DOHH2 (cell line): ENCODE data around the gene CNTNAP2.

Source experiments
- H3F3A ChIP-seq: fragments of 200-600 bp; sonication (generic), shearing (Covaris generic); 2 replicates; pipeline ENCODE4 v1.6.0; 2016; ENCODE audit warnings: antibody characterized with exemption, mild to moderate bottlenecking; ENCODE audit not compliant: control insufficient read depth, insufficient read depth
- H3K27ac ChIP-seq: fragments of 200-600 bp; sonication (generic); 2 replicates; pipeline ENCODE4 v1.5.1; 2014; ENCODE audit warnings: low read depth, mild to moderate bottlenecking, low read length, moderate library complexity
- H3K27me3 ChIP-seq: fragments of 200-600 bp; sonication (generic); 2 replicates; pipeline ENCODE4 v1.6.1; 2014; ENCODE audit warnings: mild to moderate bottlenecking, low read length, mixed read lengths; ENCODE audit not compliant: control insufficient read depth
- H3K36me3 ChIP-seq: fragments of 200-600 bp; sonication (generic); 2 replicates; pipeline ENCODE4 v1.6.1; 2014; ENCODE audit warnings: mild to moderate bottlenecking, low read length, moderate library complexity, mixed read lengths; ENCODE audit not compliant: control insufficient read depth
- H3K4me1 ChIP-seq: fragments of 200-600 bp; sonication (generic); 2 replicates; pipeline ENCODE4 v1.6.1; 2014; ENCODE audit warnings: mild to moderate bottlenecking, low read length, mixed read lengths; ENCODE audit not compliant: control insufficient read depth
- H3K4me2 ChIP-seq: fragments of 200-600 bp; sonication (generic); 2 replicates; pipeline ENCODE4 v1.6.0; 2014; ENCODE audit warnings: mild to moderate bottlenecking, low read length, moderate library complexity
- H3K4me3 ChIP-seq: fragments of 200-600 bp; sonication (generic); 2 replicates; pipeline ENCODE4 v1.5.1; 2014; ENCODE audit warnings: mild to moderate bottlenecking, low read length, mixed read lengths
- H3K79me2 ChIP-seq: fragments of 200-600 bp; sonication (generic); 2 replicates; pipeline ENCODE4 v1.6.1; 2014; ENCODE audit warnings: mild to moderate bottlenecking, low read length, mixed read lengths; ENCODE audit not compliant: control insufficient read depth
- H3K9me2 ChIP-seq: fragments of 200-600 bp; sonication (generic); replicated peaks from 2 replicates; pipeline ENCODE4 v1.6.1; 2014; ENCODE audit warnings: mild to moderate bottlenecking, low read length, mixed read lengths; ENCODE audit not compliant: control insufficient read depth
- H3K9me3 ChIP-seq: fragments of 200-600 bp; sonication (generic); 2 replicates; pipeline ENCODE4 v1.6.1; 2014; ENCODE audit warnings: antibody characterized with exemption, low read length, mixed read lengths; ENCODE audit not compliant: control insufficient read depth, insufficient read depth
- H4K20me1 ChIP-seq: fragments of 200-600 bp; sonication (generic); 2 replicates; pipeline ENCODE4 v1.6.0; 2014; ENCODE audit warnings: low read depth, mild to moderate bottlenecking, antibody characterized with exemption, low read length, moderate library complexity; ENCODE audit not compliant: control insufficient read depth, insufficient read depth
- CTCF ChIP-seq: fragments of 200-600 bp; sonication (generic); IDR thresholded peaks from one replicate; pipeline ENCODE4 v1.5.1; 2014; ENCODE audit warnings: antibody characterized with exemption, mild to moderate bottlenecking, low read depth, low read length; ENCODE audit not compliant: poor library complexity, severe bottlenecking
- EZH2phosphoT487 ChIP-seq: fragments of 200-600 bp; sonication (generic); IDR thresholded peaks from 2 replicates; pipeline ENCODE4 v1.6.1; 2017; ENCODE audit warnings: borderline replicate concordance, mild to moderate bottlenecking, antibody characterized with exemption, low read length, moderate library complexity, mixed read lengths

The CNTNAP2 gene

GRCh38 chr7:148050492-148051158 is 1934.0 kb downstream of the CNTNAP2 start:
- Histone ChIP-seq H3K4me2 (no peak overlapping the region), H3K9me2 (no peaks in the 10 kb centered on the region), H3K27me3 (no peaks in the 10 kb centered on the region), H3K4me1 (no peaks in the 10 kb centered on the region), H3K79me2 (no peaks in the 10 kb centered on the region), H3K9me3 (no peaks in the 10 kb centered on the region), H3K36me3 (no peaks in the 10 kb centered on the region), H3F3A (no peaks in the 10 kb centered on the region), H3K4me3 (no peak overlapping the region), H4K20me1 (no peaks in the 10 kb centered on the region), H3K27ac (no peak overlapping the region)
- no peak for TF ChIP-seq CTCF
- TF ChIP-seq EZH2phosphoT487: no peak

- H3K9me3 ChIP-seq: no peaks in the 10 kb centered on the region
- H3K27ac ChIP-seq: no peak overlapping the region
- no peaks in the 10 kb centered on the region for H3K4me1 ChIP-seq
- H3K79me2 ChIP-seq: no peaks in the 10 kb centered on the region
- no peaks in the 10 kb centered on the region for H4K20me1 ChIP-seq
- no peaks in the 10 kb centered on the region for H3K36me3 ChIP-seq
- H3F3A ChIP-seq: no peaks in the 10 kb centered on the region
- no peaks in the 10 kb centered on the region for H3K9me2 ChIP-seq
- H3K4me2 ChIP-seq: no peak overlapping the region
- H3K27me3 ChIP-seq: no peaks in the 10 kb centered on the region
- TF ChIP-seq EZH2phosphoT487: no peak
- TF ChIP-seq CTCF: no peak
- H3K4me3 ChIP-seq: no peak overlapping the region
Measured at GRCh38 chr7:148056406-148056805, 1939.8 kb downstream of the CNTNAP2 start.

- Histone ChIP-seq H3K9me2 (no peaks in the 10 kb centered on the region), H3K36me3 (no peaks in the 10 kb centered on the region), H3K27me3 (no peaks in the 10 kb centered on the region), H3F3A (no peaks in the 10 kb centered on the region), H3K79me2 (no peaks in the 10 kb centered on the region), H4K20me1 (no peaks in the 10 kb centered on the region), H3K4me1 (no peaks in the 10 kb centered on the region), H3K4me2 (no peak overlapping the region), H3K4me3 (no peak overlapping the region), H3K27ac (no peak overlapping the region), H3K9me3 (no peaks in the 10 kb centered on the region)
- TF ChIP-seq EZH2phosphoT487 (no peak), CTCF (no peak)
Measured at GRCh38 chr7:148058092-148058491, 1941.5 kb downstream of the CNTNAP2 start.
